Neural progenitor cell (in vitro differentiated cells): ENCODE results near the gene FBXW2. TPM values are rescaled to one million over a fixed set of nuclear protein-coding genes. Genes with fewer than 3 reads are reported as not detected.
"Not testable (repeated sequence)": the region's sequence is repeated elsewhere in the genome, so short reads cannot be mapped to it uniquely, and the experiment has no call there.

ENCODE experiments used
- DNase-seq: peaks from one replicate; pipeline ENCODE4 v3.0.0-alpha.2; 2016; ENCODE audit warnings: low spot score
- H2AFZ ChIP-seq: fragments of 200-600 bp; sonication (generic); replicated peaks from 2 replicates; pipeline ENCODE4 v1.6.1; 2016; ENCODE audit warnings: antibody characterized with exemption
- H3F3A ChIP-seq: fragments of 200-600 bp; sonication (generic); 2 replicates; pipeline ENCODE4 v1.6.1; 2016; ENCODE audit warnings: antibody characterized with exemption, low read depth
- H3K27ac ChIP-seq: fragments of 200-600 bp; sonication (generic); 2 replicates; pipeline ENCODE4 v1.5.1; 2016; ENCODE audit warnings: mild to moderate bottlenecking
- H3K27me3 ChIP-seq: fragments of 200-600 bp; sonication (generic); 2 replicates; pipeline ENCODE4 v1.6.1; 2016; ENCODE audit warnings: mild to moderate bottlenecking, moderate library complexity
- H3K36me3 ChIP-seq: fragments of 200-600 bp; sonication (generic); 2 replicates; pipeline ENCODE4 v1.5.1; 2016
- H3K4me1 ChIP-seq: fragments of 200-600 bp; sonication (generic); 2 replicates; pipeline ENCODE4 v1.6.1; 2016; ENCODE audit warnings: mixed run types
- H3K4me2 ChIP-seq: fragments of 200-600 bp; sonication (generic); 2 replicates; pipeline ENCODE4 v1.6.1; 2016
- H3K4me3 ChIP-seq: fragments of 200-600 bp; sonication (generic); 2 replicates; pipeline ENCODE4 v1.5.1; 2016
- H3K79me2 ChIP-seq: fragments of 200-600 bp; sonication (generic); 2 replicates; pipeline ENCODE4 v1.6.1; 2016; ENCODE audit warnings: low read depth
- H3K9ac ChIP-seq: fragments of 200-600 bp; sonication (generic); 2 replicates; pipeline ENCODE4 v1.6.1; 2016
- H3K9me3 ChIP-seq: fragments of 200-600 bp; sonication (generic); 2 replicates; pipeline ENCODE4 v1.5.1; 2016; ENCODE audit warnings: low read depth
- H4K20me1 ChIP-seq: fragments of 200-600 bp; sonication (generic); 2 replicates; pipeline ENCODE4 v1.6.1; 2016; ENCODE audit warnings: low read depth
- H3K27ac Mint-ChIP-seq: 3 replicates; pipeline ENCODE4 v1.8.0; 2021; ENCODE audit warnings: mixed read lengths
- H3K27me3 Mint-ChIP-seq: 2 replicates; pipeline ENCODE4 v1.8.0; 2022; ENCODE audit warnings: low read depth, mild to moderate bottlenecking, inconsistent platforms, moderate library complexity, mixed read lengths; ENCODE audit not compliant: insufficient read depth
- H3K36me3 Mint-ChIP-seq: 3 replicates; pipeline ENCODE4 v1.8.0; 2021; ENCODE audit warnings: mixed read lengths
- H3K4me1 Mint-ChIP-seq: 3 replicates; pipeline ENCODE4 v1.8.0; 2021; ENCODE audit warnings: mixed read lengths
- H3K4me3 Mint-ChIP-seq: 3 replicates; pipeline ENCODE4 v1.8.0; 2021; ENCODE audit warnings: mild to moderate bottlenecking, moderate library complexity, mixed read lengths
- H3K9me3 Mint-ChIP-seq: 3 replicates; pipeline ENCODE4 v1.8.0; 2020; ENCODE audit warnings: mixed read lengths
- CTCF ChIP-seq: fragments of 200-600 bp; sonication (generic); IDR thresholded peaks from 2 replicates; pipeline ENCODE4 v1.5.1; 2017; ENCODE audit warnings: antibody characterized with exemption, mild to moderate bottlenecking
- EZH2 ChIP-seq: fragments of 200-600 bp; sonication (generic); IDR thresholded peaks from 2 replicates; pipeline ENCODE4 v1.6.1; 2017; ENCODE audit warnings: antibody characterized with exemption, mild to moderate bottlenecking, moderate library complexity
- EZH2phosphoT487 ChIP-seq: fragments of 200-600 bp; sonication (generic); IDR thresholded peaks from 2 replicates; pipeline ENCODE4 v1.6.1; 2017; ENCODE audit warnings: antibody characterized with exemption
- total RNA-seq: library from RNA; depleted of rRNA; stranded (reverse); fragments of >200 nt; gene quantifications from 2 replicates; pipeline ENCODE4 v1.2.3, GENCODE V29; 2015; ENCODE audit warnings: low replicate concordance

Gene FBXW2
- total RNA-seq, 1 donor from 2014 or later, result 32.7 TPM

DNA sequence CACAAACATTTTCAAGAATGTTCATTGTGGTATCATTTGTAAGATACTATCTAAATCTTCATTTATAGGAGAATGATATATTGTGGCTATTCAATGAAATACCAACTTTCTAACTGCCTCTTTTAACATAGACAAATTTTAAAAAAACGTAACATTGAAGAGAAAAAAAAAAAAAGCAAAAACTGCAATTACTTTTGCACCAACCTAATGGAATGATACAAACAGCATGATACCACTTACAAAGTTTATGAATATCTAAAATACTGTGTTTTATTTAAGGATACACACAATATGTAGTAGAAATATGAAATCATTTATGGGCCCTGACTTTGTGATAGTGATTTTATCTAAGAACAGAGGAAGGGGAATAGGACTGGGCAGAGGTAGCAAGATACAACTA, 25.4 kb upstream of the FBXW2 start:
- H2AFZ ChIP-seq, result no peak overlapping the region
- H4K20me1 ChIP-seq, result no peaks in the 10 kb centered on the region
- Mint-ChIP-seq H3K4me1 (no peaks in the 10 kb centered on the region), H3K4me3 (no peak overlapping the region), H3K36me3 (peaks cover 6% of the 10 kb centered on the region), H3K27me3 (no peaks in the 10 kb centered on the region), H3K27ac (no peak overlapping the region), H3K9me3 (no peaks in the 10 kb centered on the region)
- H3F3A ChIP-seq, result no peaks in the 10 kb centered on the region
- no peak overlapping the region for H3K4me3 ChIP-seq
- no peaks in the 10 kb centered on the region for H3K27me3 ChIP-seq
- H3K4me1 ChIP-seq, result no peaks in the 10 kb centered on the region
- no peak for DNase-seq
- H3K27ac ChIP-seq, result no peak overlapping the region
- TF ChIP-seq CTCF (no peak), EZH2phosphoT487 (no peak), EZH2 (no peak)
- H3K4me2 ChIP-seq, result no peak overlapping the region
- H3K79me2 ChIP-seq, result no peaks in the 10 kb centered on the region
- H3K9ac ChIP-seq, result no peak overlapping the region
- no peaks in the 10 kb centered on the region for H3K36me3 ChIP-seq
- H3K9me3 ChIP-seq, result no peaks in the 10 kb centered on the region

- H3K4me1 ChIP-seq, result no peaks in the 10 kb centered on the region
Observed at GRCh38 chr9:120815075-120815474, 21.9 kb upstream of the FBXW2 start.

GRCh38 chr9:120808931-120809330, 15.7 kb upstream of the FBXW2 start:
- H3K9me3 ChIP-seq, result peaks cover 12% of the 10 kb centered on the region
- H3K36me3 ChIP-seq, result no peaks in the 10 kb centered on the region
- no peak overlapping the region for H3K27ac ChIP-seq
- no peaks in the 10 kb centered on the region for H4K20me1 ChIP-seq
- no peak overlapping the region for H3K4me2 ChIP-seq
- no peak overlapping the region for H3K4me3 ChIP-seq
- H3K27me3 Mint-ChIP-seq, result no peaks in the 10 kb centered on the region
- H3K4me1 ChIP-seq, result no peaks in the 10 kb centered on the region
- H3F3A ChIP-seq, result no peaks in the 10 kb centered on the region
- H2AFZ ChIP-seq, result no peak overlapping the region
- H3K4me1 Mint-ChIP-seq, result no peaks in the 10 kb centered on the region
- no peaks in the 10 kb centered on the region for H3K79me2 ChIP-seq
- no peak for DNase-seq
- H3K36me3 Mint-ChIP-seq, result peaks cover 19% of the 10 kb centered on the region
- TF ChIP-seq EZH2, result no peak
- TF ChIP-seq EZH2phosphoT487, result no peak
- no peak overlapping the region for H3K4me3 Mint-ChIP-seq
- no peak overlapping the region for H3K9ac ChIP-seq
- no peaks in the 10 kb centered on the region for H3K27me3 ChIP-seq
- H3K9me3 Mint-ChIP-seq, result peaks cover 35% of the 10 kb centered on the region
- no peak overlapping the region for H3K27ac Mint-ChIP-seq

More at GRCh38 chr9:120815075-120815474, 21.9 kb upstream of the FBXW2 start:
- no peaks in the 10 kb centered on the region for H3F3A ChIP-seq
- Mint-ChIP-seq H3K4me1 (no peaks in the 10 kb centered on the region), H3K27me3 (no peaks in the 10 kb centered on the region), H3K36me3 (peaks cover 4% of the 10 kb centered on the region), H3K4me3 (no peak overlapping the region), H3K9me3 (no peaks in the 10 kb centered on the region), H3K27ac (no peak overlapping the region)
- H4K20me1 ChIP-seq, result no peaks in the 10 kb centered on the region
- no peak overlapping the region for H3K4me2 ChIP-seq
- H3K36me3 ChIP-seq, result no peaks in the 10 kb centered on the region
- H3K9me3 ChIP-seq, result no peaks in the 10 kb centered on the region
- no peaks in the 10 kb centered on the region for H3K79me2 ChIP-seq
- H3K4me3 ChIP-seq, result no peak overlapping the region
- H3K27ac ChIP-seq, result no peak overlapping the region
- no peak for DNase-seq
- H3K9ac ChIP-seq, result no peak overlapping the region
- no peak for TF ChIP-seq CTCF
- no peak for TF ChIP-seq EZH2phosphoT487
- TF ChIP-seq EZH2, result no peak
- no peak overlapping the region for H2AFZ ChIP-seq
- H3K27me3 ChIP-seq, result no peaks in the 10 kb centered on the region

- Histone ChIP-seq H3K36me3 (no peaks in the 10 kb centered on the region), H2AFZ (no peak overlapping the region), H3K27ac (no peak overlapping the region), H4K20me1 (no peaks in the 10 kb centered on the region), H3K4me2 (no peak overlapping the region), H3F3A (no peaks in the 10 kb centered on the region), H3K27me3 (no peaks in the 10 kb centered on the region), H3K9ac (no peak overlapping the region), H3K79me2 (no peaks in the 10 kb centered on the region), H3K4me1 (no peaks in the 10 kb centered on the region), H3K9me3 (peaks cover 12% of the 10 kb centered on the region), H3K4me3 (no peak overlapping the region)
- TF ChIP-seq EZH2, result no peak
- no peak for TF ChIP-seq EZH2phosphoT487
- TF ChIP-seq CTCF, result no peak
- no peaks in the 10 kb centered on the region for H3K27me3 Mint-ChIP-seq
- peaks cover 39% of the 10 kb centered on the region for H3K9me3 Mint-ChIP-seq
- no peak overlapping the region for H3K4me3 Mint-ChIP-seq
- peaks cover 19% of the 10 kb centered on the region for H3K36me3 Mint-ChIP-seq
- DNase-seq, result no peak
- no peaks in the 10 kb centered on the region for H3K4me1 Mint-ChIP-seq
- H3K27ac Mint-ChIP-seq, result no peak overlapping the region
Observed at GRCh38 chr9:120807607-120808379, 14.6 kb upstream of the FBXW2 start.

- not testable (repeated sequence) for H3K4me2 ChIP-seq, H3K36me3 ChIP-seq, H3K4me1 ChIP-seq, H3K4me3 Mint-ChIP-seq, H3K27ac ChIP-seq, H4K20me1 ChIP-seq, H3K27ac Mint-ChIP-seq, H3K79me2 ChIP-seq, H3K4me1 Mint-ChIP-seq, H3F3A ChIP-seq, H3K9ac ChIP-seq, H3K27me3 Mint-ChIP-seq, H2AFZ ChIP-seq, H3K4me3 ChIP-seq, H3K27me3 ChIP-seq, DNase-seq
- peaks cover 19% of the 10 kb centered on the region for H3K36me3 Mint-ChIP-seq
- H3K9me3 ChIP-seq, result peaks cover 12% of the 10 kb centered on the region
- H3K9me3 Mint-ChIP-seq, result peaks cover 39% of the 10 kb centered on the region
Observed at GRCh38 chr9:120804784-120805363, 11.7 kb upstream of the FBXW2 start.
